HG03196 (cell line): ENCODE measurements around the gene NAA15.
A peak's percentile ranks its signal among the peaks of the same experiment; 100 is the strongest.
"Not testable (repeated sequence)": the region's sequence is repeated elsewhere in the genome, so short reads cannot be mapped to it uniquely, and the experiment has no call there.

Source experiments
- ATAC-seq: cut with Tn5 transposase; IDR thresholded peaks from one replicate; pipeline ENCODE4 v1.9.1; 2021; ENCODE audit not compliant: unreplicated experiment

The NAA15 gene

GRCh38 chr4:139295942-139296299 lies 5.4 kb upstream of the NAA15 start:
- no peak for ATAC-seq

GRCh38 chr4:139297001-139297410 lies 4.3 kb upstream of the NAA15 start:
- no peak for ATAC-seq

GRCh38 chr4:139299536-139299935 lies 1.8 kb upstream of the NAA15 start:
- no peak for ATAC-seq

- ATAC-seq: peak; percentile 7
Observed at GRCh38 chr4:139300431-139301112, 733 bp upstream of the NAA15 start.

DNA sequence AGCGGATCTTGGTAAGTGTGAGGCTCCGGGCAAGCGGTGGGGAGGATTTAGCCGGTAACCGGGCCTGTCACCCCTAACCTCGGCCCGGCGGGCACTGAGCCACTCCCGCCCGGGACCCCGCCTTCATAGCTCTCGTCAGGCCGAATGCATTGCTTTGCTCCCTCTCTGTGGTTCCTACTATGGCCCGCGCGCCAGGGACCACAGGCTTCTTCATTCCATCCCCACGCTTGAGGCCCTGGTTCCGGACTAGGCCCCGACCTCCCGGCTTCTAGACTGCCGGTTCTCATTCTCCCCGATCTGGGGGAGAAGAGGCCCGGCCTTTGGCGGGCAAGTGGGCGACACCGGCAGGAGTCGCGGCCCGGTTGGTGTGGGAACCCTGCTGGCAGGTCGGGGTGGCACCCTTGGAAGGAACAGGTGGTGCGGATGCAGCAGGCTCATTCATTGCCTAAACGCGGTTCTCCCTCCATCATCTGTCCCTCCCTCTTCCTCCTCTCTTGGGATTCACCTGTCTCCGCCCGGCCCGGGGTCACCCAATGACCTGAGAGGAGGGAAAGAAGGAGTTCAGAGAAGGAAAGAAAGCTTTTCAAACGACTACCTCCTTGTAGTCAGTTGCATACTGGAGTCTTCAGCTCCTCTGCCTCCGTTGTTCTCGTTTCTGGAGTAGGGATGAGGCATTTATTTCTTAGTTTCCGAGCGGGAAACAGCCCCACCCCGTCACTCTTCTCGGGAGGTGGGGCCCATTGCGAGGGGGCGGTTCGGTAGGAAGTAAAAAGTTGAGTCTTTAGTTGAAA lies 711 bp downstream of the NAA15 start, which contains the start of gene NDUFC1:
Gene NDUFC1, minus strand, starts transcription at position 657 of the 791 bp plus-strand sequence. CDS start 6,679 bp downstream, outside the sequence.
- ATAC-seq: peak; percentile 38

DNA sequence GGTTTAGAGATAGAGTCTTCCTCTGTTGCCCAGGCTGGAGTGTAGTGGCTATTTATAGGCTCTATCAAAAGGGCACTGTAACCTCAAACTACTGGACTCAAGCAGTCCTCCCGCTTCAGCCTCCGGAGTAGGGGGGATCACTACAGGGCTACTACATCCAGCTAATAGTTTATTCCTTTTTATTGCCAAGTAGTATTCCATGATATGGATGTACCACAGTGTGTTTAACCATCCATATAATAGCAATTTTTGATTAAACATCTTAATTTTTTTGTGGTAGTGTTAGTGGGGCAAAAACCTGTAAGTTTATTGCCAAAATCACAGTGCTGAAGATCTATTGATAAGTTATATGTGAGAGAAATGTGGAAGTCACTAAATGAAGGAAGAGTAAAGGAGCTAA lies 3.6 kb downstream of the NAA15 start:
- ATAC-seq: no peak

- ATAC-seq: no peak
Observed at GRCh38 chr4:139311909-139312308, 10.6 kb downstream of the NAA15 start.

DNA sequence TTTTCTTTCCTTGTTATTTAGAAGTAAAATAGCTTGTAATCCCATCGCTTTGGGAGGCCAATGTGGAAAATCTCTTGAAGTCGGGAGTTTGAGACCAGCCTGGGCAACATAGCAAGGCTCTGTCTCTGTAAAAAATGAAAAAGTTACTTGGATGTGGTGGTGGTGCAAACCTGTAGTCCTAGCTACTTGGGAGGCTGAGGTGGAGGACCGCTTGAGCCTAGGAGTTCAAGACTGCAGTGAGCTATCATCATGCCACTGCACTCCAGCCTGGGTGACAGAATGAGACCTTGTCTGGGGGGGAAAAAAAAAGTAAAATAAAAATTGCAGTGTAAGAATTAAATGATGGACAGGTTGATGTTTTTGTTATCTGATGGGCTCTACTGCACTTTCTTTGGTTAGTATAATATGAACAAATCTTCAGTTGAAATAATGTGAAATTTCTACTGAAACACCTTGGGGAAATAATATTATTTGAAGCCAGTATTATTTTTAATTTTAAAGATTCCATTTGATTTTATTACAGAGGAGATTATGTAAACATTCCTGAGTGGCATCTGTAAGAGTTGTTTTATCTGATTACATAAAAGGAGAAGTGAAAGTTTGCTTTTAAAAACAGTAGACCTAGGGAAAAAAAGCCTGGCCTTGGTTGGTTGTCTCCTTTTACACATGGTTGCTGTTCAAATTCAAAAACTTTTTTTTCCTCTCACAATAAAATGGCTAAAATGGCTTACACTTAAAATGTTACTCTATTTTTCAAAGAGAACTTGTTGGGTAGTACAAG lies 11.4 kb downstream of the NAA15 start:
- ATAC-seq: no peak

GRCh38 chr4:139313414-139313813 lies 12.1 kb downstream of the NAA15 start:
- ATAC-seq: not testable (repeated sequence)

GRCh38 chr4:139314047-139314800 lies 12.9 kb downstream of the NAA15 start:
- ATAC-seq: no peak

- ATAC-seq: peak; percentile 66
Observed at GRCh38 chr4:139315221-139315675, 13.9 kb downstream of the NAA15 start.

DNA sequence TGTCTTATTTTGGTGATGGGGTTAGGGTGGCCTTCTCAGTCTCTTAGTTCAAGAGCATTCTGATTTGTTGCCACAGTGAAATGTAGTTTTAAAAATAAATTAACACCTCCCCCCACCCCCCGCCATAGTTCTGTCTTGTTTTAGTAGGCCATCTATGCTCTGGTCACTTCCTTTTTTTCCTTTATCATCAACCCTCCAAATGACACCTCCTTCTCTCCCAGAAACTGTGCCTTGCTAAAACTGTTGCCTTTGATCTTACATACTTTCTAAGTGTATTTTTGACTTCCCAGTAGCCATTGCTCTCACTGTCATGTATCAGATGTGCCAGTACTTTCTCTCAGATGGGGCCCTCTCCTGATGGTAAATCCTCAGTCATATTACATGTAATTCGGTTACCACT lies 15.4 kb downstream of the NAA15 start:
- no peak for ATAC-seq

GRCh38 chr4:139317635-139318034 lies 16.3 kb downstream of the NAA15 start:
- no peak for ATAC-seq

DNA sequence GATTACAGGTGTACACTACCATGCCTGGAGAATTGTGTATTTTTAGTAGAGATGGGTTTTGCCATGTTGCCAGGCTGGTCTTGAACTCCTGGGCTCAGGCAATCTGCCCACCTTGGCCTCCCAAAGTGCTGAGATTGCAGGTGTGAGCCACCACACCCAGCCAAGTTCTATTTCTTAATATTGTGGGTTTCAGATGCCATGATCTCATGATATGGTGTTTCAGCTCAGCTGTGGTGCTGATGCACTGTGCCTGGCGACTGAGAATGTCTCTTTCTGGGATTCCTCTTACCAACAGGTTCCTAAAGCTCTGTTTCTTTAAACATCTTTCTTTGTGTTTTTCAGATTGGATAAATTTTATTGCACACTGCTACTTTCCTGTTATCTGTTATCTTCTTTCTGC lies 18.3 kb downstream of the NAA15 start:
- no peak for ATAC-seq

- not testable (repeated sequence) for ATAC-seq
Observed at GRCh38 chr4:139322070-139322469, 20.8 kb downstream of the NAA15 start.

DNA sequence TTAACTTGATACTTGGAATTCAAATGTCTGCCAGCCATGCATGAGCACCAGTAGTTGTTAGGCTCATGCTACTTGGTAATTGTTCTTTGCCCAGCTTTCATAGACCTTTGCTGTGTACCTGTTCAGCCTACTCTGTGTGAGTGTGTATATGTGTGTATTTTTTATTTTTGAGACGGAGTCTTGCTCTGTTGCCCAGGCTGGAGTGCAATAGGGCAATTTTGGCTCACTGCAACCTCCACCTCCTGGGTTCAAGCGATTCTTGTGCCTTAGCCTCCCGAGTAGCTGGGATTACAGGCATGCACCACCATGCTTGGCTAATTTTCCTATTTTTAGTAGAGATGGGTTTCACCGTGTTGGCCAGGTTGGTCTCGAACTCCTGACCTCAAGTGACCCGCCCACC lies 21.2 kb downstream of the NAA15 start:
- not testable (repeated sequence) for ATAC-seq

- no peak for ATAC-seq
Observed at GRCh38 chr4:139324620-139325019, 23.3 kb downstream of the NAA15 start.

DNA sequence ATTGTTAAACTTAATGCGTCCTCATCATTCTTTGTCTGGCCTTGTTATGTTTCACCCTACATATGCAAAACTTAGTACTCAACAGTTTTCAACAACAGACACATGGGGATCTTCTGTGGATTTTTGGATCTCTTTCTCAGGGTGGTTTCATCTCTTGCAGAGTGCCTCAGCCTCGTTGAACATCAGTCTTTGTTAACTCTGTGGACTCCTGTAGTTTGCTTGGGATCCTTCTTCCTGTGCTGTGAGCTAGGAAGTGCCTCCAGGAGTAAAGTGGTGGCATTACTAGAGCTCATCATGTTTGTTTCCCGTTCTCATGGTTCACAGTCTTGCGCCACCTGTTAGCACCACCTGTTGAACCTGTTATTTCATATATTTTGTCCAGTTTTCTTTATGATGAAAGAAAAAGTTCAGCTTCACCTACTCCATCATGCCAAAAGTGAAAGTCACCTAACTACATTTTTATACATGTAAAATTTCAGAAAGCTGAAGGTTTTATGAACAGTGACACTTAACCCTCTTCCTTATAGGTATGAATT lies 28.4 kb downstream of the NAA15 start:
- ATAC-seq: no peak

DNA sequence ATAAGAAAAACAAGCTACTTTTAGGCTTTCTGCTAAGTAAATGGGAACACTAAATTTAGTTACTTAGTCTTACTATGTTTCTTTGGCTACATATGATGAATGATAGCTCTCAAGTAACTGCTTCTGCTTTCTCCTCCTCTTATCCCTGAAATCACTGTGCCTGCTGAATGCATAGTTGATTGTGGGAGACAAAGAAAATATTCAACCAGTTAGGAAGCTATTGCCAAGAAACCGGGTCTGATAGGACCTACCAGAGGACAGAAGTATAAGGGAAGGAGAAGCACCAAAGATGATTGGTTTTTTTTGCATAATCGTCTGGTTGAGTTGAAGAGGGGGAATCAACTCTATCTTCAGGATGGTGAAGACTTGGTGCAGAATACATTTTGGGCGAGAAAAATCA lies 29.0 kb downstream of the NAA15 start:
- no peak for ATAC-seq

- no peak for ATAC-seq
Observed at GRCh38 chr4:139331185-139331584, 29.9 kb downstream of the NAA15 start.

DNA sequence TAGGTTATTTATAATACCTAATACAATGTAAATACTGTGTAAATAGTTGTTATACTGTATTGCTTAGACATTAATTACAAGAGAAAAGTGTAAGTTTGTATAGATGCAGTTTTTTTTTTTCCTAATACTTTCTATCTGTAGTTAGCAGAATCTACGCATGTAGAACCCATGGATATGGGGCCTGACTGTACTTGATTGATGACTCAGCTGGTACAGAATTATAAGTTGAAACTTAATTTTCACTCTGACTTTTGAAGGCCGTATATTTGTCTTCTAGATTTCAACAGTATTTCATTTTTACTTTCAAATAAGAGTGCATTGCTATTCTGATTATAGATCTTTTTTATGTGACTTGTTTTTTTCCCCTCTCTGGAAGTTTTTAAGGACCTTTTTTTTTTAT lies 31.7 kb downstream of the NAA15 start:
- no peak for ATAC-seq
